H1 (cell line): ENCODE data around the gene LPCAT1. TPM values are rescaled to one million over a fixed set of nuclear protein-coding genes. Genes with fewer than 3 reads are reported as not detected.
A peak's percentile ranks its signal among the peaks of the same experiment; 100 is the strongest.

ENCODE experiments used
- CTCF ChIA-PET: fragments of 300-600 bp; sonication (Branson Sonifier 250); formaldehyde crosslinking; loops from one replicate; lab custom pipeline; 2021; ENCODE audit not compliant: partially characterized antibody; lab: Charles Lee
- POLR2A ChIA-PET: fragments of 300-600 bp; sonication (Branson Sonifier 250); formaldehyde crosslinking; loops from one replicate; lab custom pipeline; 2021; ENCODE audit warnings: inconsistent platforms; ENCODE audit not compliant: partially characterized antibody; lab: Charles Lee
- DNase-seq, 2 experiments: peaks; one replicate each; pipeline versions ENCODE4 v3.0.0 to v3.0.0-alpha.2; 2010 to 2022; ENCODE audit warnings: low spot score in 2 of 2, low read depth in 1 of 2, mixed read lengths in 1 of 2
- FAIRE-seq: peaks from 2 replicates; lab custom pipeline; 2011; peaks lifted over from hg19 to GRCh38; lab: Jason Lieb, UNC
- H2AFZ ChIP-seq: 2 replicates; pipeline ENCODE4 v1.8.1; 2012; ENCODE audit warnings: low read length, inconsistent platforms
- H2AK5ac ChIP-seq: 2 replicates; pipeline ENCODE4 v1.6.1; 2013; ENCODE audit warnings: low read depth, low read length
- H2BK120ac ChIP-seq: replicated peaks from 2 replicates; pipeline ENCODE3; 2013; ENCODE audit warnings: low read depth, low read length, inconsistent platforms
- H2BK12ac ChIP-seq: 2 replicates; pipeline ENCODE4 v1.6.1; 2013; ENCODE audit warnings: low read depth, low read length
- H2BK15ac ChIP-seq: 2 replicates; pipeline ENCODE4 v1.6.1; 2013; ENCODE audit warnings: low read length
- H2BK20ac ChIP-seq: 2 replicates; pipeline ENCODE4 v1.6.1; 2013; ENCODE audit warnings: low read length
- H2BK5ac ChIP-seq: 2 replicates; pipeline ENCODE4 v1.6.1; 2013; ENCODE audit warnings: low read depth, low read length
- H3K14ac ChIP-seq: 2 replicates; pipeline ENCODE4 v1.6.1; 2013; ENCODE audit warnings: inconsistent platforms; ENCODE audit not compliant: insufficient read length
- H3K18ac ChIP-seq: 2 replicates; pipeline ENCODE4 v1.6.1; 2013; ENCODE audit warnings: low read length; ENCODE audit errors: extremely low read depth
- H3K23ac ChIP-seq: 2 replicates; pipeline ENCODE4 v1.6.1; 2013; ENCODE audit warnings: inconsistent platforms; ENCODE audit not compliant: insufficient read length
- H3K23me2 ChIP-seq: 2 replicates; pipeline ENCODE4 v1.6.1; 2013; ENCODE audit warnings: low read depth, low read length
- H3K27ac ChIP-seq: 2 replicates; pipeline ENCODE4 v1.6.1; 2011; ENCODE audit warnings: low read depth, low read length, inconsistent platforms
- H3K27me3 ChIP-seq, 4 experiments: replicated peaks in 1 of 4; 1 replicate in 1 of 4; 2 replicates in 3 of 4; pipeline versions ENCODE4 v1.6.1 to v1.8.1; 2011 to 2013; ENCODE audit warnings: low read length in 3 of 4, mild to moderate bottlenecking in 3 of 4, inconsistent platforms in 2 of 4, mixed read lengths in 2 of 4, moderate library complexity in 1 of 4; ENCODE audit not compliant: control insufficient read depth in 3 of 4, insufficient read depth in 3 of 4; ENCODE audit errors: extremely low read depth in 1 of 4
- H3K36me3 ChIP-seq, 4 experiments: 2 replicates each; pipeline versions ENCODE4 v1.6.1 to v1.8.1; 2011 to 2013; ENCODE audit warnings: mild to moderate bottlenecking in 4 of 4, low read length in 3 of 4, moderate library complexity in 2 of 4, control low read depth in 1 of 4, inconsistent platforms in 1 of 4; ENCODE audit not compliant: insufficient read depth in 4 of 4, control insufficient read depth in 2 of 4
- H3K4ac ChIP-seq: replicated peaks from 2 replicates; pipeline ENCODE3; 2013; ENCODE audit warnings: low read length, low read depth, mixed read lengths, inconsistent platforms; ENCODE audit not compliant: insufficient read length
- H3K4me1 ChIP-seq, 4 experiments: replicated peaks in 1 of 4; 1 replicate in 1 of 4; 2 replicates in 3 of 4; pipeline versions ENCODE4 v1.6.1 to v1.8.1; 2011 to 2013; ENCODE audit warnings: low read length in 3 of 4, inconsistent platforms in 2 of 4, mixed read lengths in 1 of 4; ENCODE audit not compliant: insufficient read depth in 4 of 4, control insufficient read depth in 3 of 4
- H3K4me2 ChIP-seq, 2 experiments: 2 replicates each; pipeline versions ENCODE4 v1.6.1 to v1.8.1; 2011 to 2013; ENCODE audit warnings: low read depth in 2 of 2, low read length in 2 of 2, control low read depth in 1 of 2, inconsistent platforms in 1 of 2, mild to moderate bottlenecking in 1 of 2; ENCODE audit not compliant: insufficient read depth in 1 of 2
- H3K4me3 ChIP-seq, 4 experiments: fragments of 200-600, 300-600 bp in 1 of 4; sonication (generic), shearing (Covaris generic), sonication (Bioruptor Twin) in 1 of 4; 2 replicates each; pipeline versions ENCODE4 v1.5.1 to v1.8.1; 2011 to 2016; ENCODE audit warnings: low read length in 4 of 4, low read depth in 3 of 4, control low read depth in 2 of 4, inconsistent platforms in 2 of 4, mild to moderate bottlenecking in 2 of 4, mixed read lengths in 1 of 4, moderate library complexity in 1 of 4; ENCODE audit not compliant: insufficient read depth in 2 of 4; ENCODE audit errors: extremely low read depth in 1 of 4
- H3K56ac ChIP-seq: replicated peaks from 2 replicates; pipeline ENCODE3; 2013; ENCODE audit warnings: low read depth, mild to moderate bottlenecking, mixed read lengths, low read length, inconsistent platforms; ENCODE audit not compliant: insufficient read length
- H3K79me1 ChIP-seq: 2 replicates; pipeline ENCODE4 v1.6.1; 2013; ENCODE audit warnings: low read depth, low read length, control low read depth
- H3K79me2 ChIP-seq, 2 experiments: 2 replicates each; pipeline versions ENCODE4 v1.6.1 to v1.8.1; 2012 to 2013; ENCODE audit warnings: low read length in 2 of 2, mild to moderate bottlenecking in 2 of 2, inconsistent platforms in 1 of 2; ENCODE audit not compliant: insufficient read depth in 2 of 2, control insufficient read depth in 1 of 2
- H3K9ac ChIP-seq, 4 experiments: replicated peaks in 1 of 4; 1 replicate in 1 of 4; 2 replicates in 3 of 4; pipeline versions ENCODE4 v1.6.1 to v1.8.1; 2011 to 2013; ENCODE audit warnings: low read depth in 3 of 4, low read length in 3 of 4, control low read depth in 2 of 4, mild to moderate bottlenecking in 2 of 4, moderate library complexity in 2 of 4, inconsistent platforms in 1 of 4; ENCODE audit errors: extremely low read depth in 1 of 4
- H3K9me3 ChIP-seq, 2 experiments: 2 replicates each; pipeline versions ENCODE4 v1.6.1 to v1.8.1; 2012 to 2013; ENCODE audit warnings: mild to moderate bottlenecking in 2 of 2, moderate library complexity in 2 of 2, control low read depth in 1 of 2, inconsistent platforms in 1 of 2, low read depth in 1 of 2, low read length in 1 of 2, mixed read lengths in 1 of 2; ENCODE audit not compliant: insufficient read depth in 2 of 2
- H4K20me1 ChIP-seq, 2 experiments: replicated peaks in 1 of 2; 2 replicates each; pipeline versions ENCODE3 to v1.8.1; 2011 to 2013; ENCODE audit warnings: inconsistent platforms in 2 of 2, low read length in 2 of 2, mild to moderate bottlenecking in 1 of 2; ENCODE audit not compliant: insufficient read depth in 2 of 2, control insufficient read depth in 1 of 2
- H4K5ac ChIP-seq: 2 replicates; pipeline ENCODE4 v1.6.1; 2013; ENCODE audit warnings: low read length, low read depth, mixed read lengths, inconsistent platforms; ENCODE audit not compliant: insufficient read length
- H4K8ac ChIP-seq: 2 replicates; pipeline ENCODE4 v1.8.0; 2013; ENCODE audit warnings: mild to moderate bottlenecking, moderate library complexity, low read length, inconsistent platforms; ENCODE audit not compliant: insufficient read depth; ENCODE audit errors: extremely low read depth
- H4K91ac ChIP-seq: replicated peaks from 2 replicates; pipeline ENCODE3; 2013; ENCODE audit warnings: low read length, mixed read lengths, inconsistent platforms; ENCODE audit not compliant: insufficient read length
- ASH2L ChIP-seq: fragments of 200-600, 300-600 bp; sonication (generic); IDR thresholded peaks from one replicate; pipeline ENCODE4 v1.7.1; 2017; ENCODE audit warnings: low read length
- CTBP2 ChIP-seq: IDR thresholded peaks from 2 replicates; pipeline ENCODE4 v1.7.0; 2011; ENCODE audit warnings: borderline replicate concordance, mild to moderate bottlenecking, moderate library complexity, mixed read lengths, low read length; ENCODE audit not compliant: insufficient read depth, insufficient read length
- EGR1 ChIP-seq: IDR thresholded peaks from 2 replicates; pipeline ENCODE4 v1.6.1; 2011; ENCODE audit warnings: low read depth, low read length, borderline replicate concordance
- SAP30 ChIP-seq: fragments of 300-600 bp; sonication (generic); IDR thresholded peaks from 2 replicates; pipeline ENCODE4 v1.7.1; 2012; ENCODE audit warnings: low read length, moderate library complexity, mild to moderate bottlenecking, inconsistent platforms; ENCODE audit not compliant: insufficient read depth, insufficient replicate concordance
- SIN3A ChIP-seq, 2 experiments: IDR thresholded peaks in 1 of 2; conservative IDR thresholded peaks in 1 of 2; 2 replicates each; pipeline ENCODE4 v1.6.1; 2011 to 2012; ENCODE audit warnings: low read length in 2 of 2, improper control_type of control experiment in 1 of 2, low read depth in 1 of 2, mild to moderate bottlenecking in 1 of 2
- WGBS, 2 experiments: shearing (Covaris generic) in 1 of 2; methylation state at CpG; one replicate each; pipeline versions ENCODE4 v1.1.6 to v1.1.7; 2013 to 2015; ENCODE audit warnings: low lambda C conversion rate in 2 of 2, mixed read lengths in 2 of 2, inconsistent platforms in 1 of 2, low coverage in 1 of 2, missing lambda C conversion rate in 1 of 2; ENCODE audit not compliant: insufficient replicate concordance in 2 of 2, insufficient coverage in 1 of 2, insufficient read length in 1 of 2; ENCODE audit errors: extremely low coverage in 1 of 2, missing lambda C conversion rate in 1 of 2; 5-methylcytosine and 5-hydroxymethylcytosine counted together
- polyA plus RNA-seq, 7 experiments: library from polyadenylated mRNA; depleted of rRNA in 3 of 7; stranded (reverse) in 5 of 7; unstranded in 2 of 7; fragments of >200 nt in 5 of 7; fragments of 200-250 nt in 2 of 7; gene quantifications; 1 replicate in 5 of 7; 2 replicates in 1 of 7; 4 replicates in 1 of 7; pipeline versions ENCODE4 v1.2.1 to v1.2.3, GENCODE V29; 2011 to 2013; ENCODE audit warnings: missing spikeins in 2 of 7, mixed read lengths in 2 of 7
- total RNA-seq: library from RNA; stranded (reverse); fragmentation: NEBNext Ultra II Directional; extraction: Animal tissue kit (Norgen Biotek cat#: 25700); gene quantifications from 2 replicates; pipeline ENCODE4 v1.2.1, GENCODE V29; 2021

LPCAT1 gene
- total and polyA plus RNA-seq, 2 of the 8 experiments (the other 6 are each of a cell fraction or from before 2014, with no cell fraction given): 107 to 260 TPM

GRCh38 chr5:1515311-1515920 is 8.3 kb downstream of the LPCAT1 start:
- WGBS, 2 experiments: 30% methylated on average over 10 of the region's 11 CpGs; no CpG with 5 or more reads in 1 of the 2 experiments
- peaks cover 17 to 76% (median 59%) of the 10 kb centered on the region in 4 experiments for H3K4me1 ChIP-seq
- H3K23ac ChIP-seq: no peak overlapping the region
- H3K9ac ChIP-seq: peak overlapping the region in 2 of 4 experiments; percentile 63 to 65; a peak in 4 of 7 replicates
- TF ChIP-seq CTBP2 (peak; percentile 5), SIN3A (conservative IDR thresholded peaks at IDR 0.05 in 1 of 2, IDR thresholded peaks at IDR 0.05 in 1 of 2; ENCODE audit: low read depth in 1 of 2, low read length in 2 of 2) (0 out of 4 replicates have a peak, but pooled peaks of 1 of the 2 experiments have one; percentile 2), EGR1 (peak; percentile 88), ASH2L (peak; percentile 14), SAP30 (no peak)
- peak overlapping the region; percentile 100 for H2BK20ac ChIP-seq
- H2BK120ac ChIP-seq: peak overlapping the region; percentile 97
- H3K4ac ChIP-seq: peak overlapping the region; percentile 99
- no peaks in the 10 kb centered on the region for H3K27me3 ChIP-seq
- no peak for DNase-seq
- H4K5ac ChIP-seq: peak overlapping the region; percentile 95
- H3K23me2 ChIP-seq: 0 out of 2 replicates have a peak, but pooled peaks cover 7% of the 10 kb centered on the region
- H3K79me2 ChIP-seq: peaks cover 41 to 86% of the 10 kb centered on the region in 2 experiments
- peak overlapping the region; percentile 97 for H3K14ac ChIP-seq
- H3K9me3 ChIP-seq: no peaks in the 10 kb centered on the region
- H4K20me1 ChIP-seq: peaks cover 15 to 37% of the 10 kb centered on the region in 2 experiments
- H2BK12ac ChIP-seq: peak overlapping the region; percentile 90
- H2AK5ac ChIP-seq: peak overlapping the region; percentile 100
- CTCF ChIA-PET: interaction anchor here (0.8 to 3.0 kb wide), 5 partner anchors 9 to 79 kb away, joined by 3 to 10 read pairs (median 3); no protein-coding TSS in a partner anchor
- H3K18ac ChIP-seq: peak overlapping the region; percentile 98
- H3K36me3 ChIP-seq: peaks cover 6 to 54% (median 13%) of the 10 kb centered on the region in 4 experiments; a peak in 7 of 8 replicates
- peak overlapping the region; percentile 82 for H4K8ac ChIP-seq
- H4K91ac ChIP-seq: peak overlapping the region; percentile 100
- peak overlapping the region; percentile 91 for H3K56ac ChIP-seq
- no peak overlapping the region for H2AFZ ChIP-seq
- H3K79me1 ChIP-seq: peaks cover 29% of the 10 kb centered on the region
- POLR2A ChIA-PET: interaction anchor here (0.6 to 3.9 kb wide), 16 partner anchors 9 to 593 kb away, joined by 3 to 54 read pairs (median 4); partner anchors contain the start of gene LPCAT1
- peak overlapping the region; percentile 100 for H2BK15ac ChIP-seq
- FAIRE-seq: no peak
- H2BK5ac ChIP-seq: peak overlapping the region; percentile 100
- H3K27ac ChIP-seq: peak overlapping the region; percentile 95
- peak overlapping the region; percentile 48 to 64 for H3K4me2 ChIP-seq
- H3K4me3 ChIP-seq: peak overlapping the region in 2 of 4 experiments; percentile 14 to 46; a peak in 4 of 8 replicates
